ENCODE results near the gene CDH23.

DNA sequence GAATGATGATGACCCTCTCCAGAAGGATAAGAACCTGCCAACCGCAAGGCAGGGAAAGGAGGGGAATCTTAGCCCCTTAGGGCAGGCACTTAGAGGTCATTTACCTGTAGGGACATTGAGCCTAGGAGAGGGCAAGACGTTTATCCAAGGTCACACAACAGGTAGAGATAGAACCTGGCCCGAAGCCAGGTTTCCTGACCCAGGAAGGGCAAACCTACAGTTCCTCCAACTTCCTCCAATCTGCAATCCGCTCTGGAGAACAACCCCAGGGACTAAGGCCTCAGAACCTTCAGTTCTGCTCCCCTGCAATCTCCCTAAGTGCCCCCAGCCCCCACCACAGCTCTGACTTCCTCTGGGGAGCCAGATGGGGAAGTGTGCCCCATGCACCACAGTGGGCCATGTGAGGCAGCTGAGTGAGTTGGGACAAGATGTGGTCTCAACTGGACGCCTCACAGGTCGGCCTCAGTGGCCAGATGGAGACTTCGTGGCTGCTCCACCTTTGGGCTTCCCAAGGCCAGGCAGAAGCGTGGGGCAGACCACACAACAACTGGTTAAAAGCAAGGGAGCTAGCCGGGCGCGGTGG, 455.7 kb downstream of the CDH23 start:
- no peak for TF ChIP-seq CTCF (conservative IDR thresholded peaks at IDR 0.05 in 1 of 2, IDR thresholded peaks at IDR 0.05 in 1 of 2; ENCODE audit: low read depth in 1 of 2, low read length in 2 of 2)
- TF ChIP-seq EZH2 (IDR thresholded peaks at IDR 0.05; ENCODE audit: low read length, missing control alignments): no peak

Data from fibroblast of lung (primary cell).